Measurements from ENCODE around the gene CDKAL1.
"Not testable (repeated sequence)": the region's sequence is repeated elsewhere in the genome, so short reads cannot be mapped to it uniquely, and the experiment has no call there.

Gene CDKAL1

DNA sequence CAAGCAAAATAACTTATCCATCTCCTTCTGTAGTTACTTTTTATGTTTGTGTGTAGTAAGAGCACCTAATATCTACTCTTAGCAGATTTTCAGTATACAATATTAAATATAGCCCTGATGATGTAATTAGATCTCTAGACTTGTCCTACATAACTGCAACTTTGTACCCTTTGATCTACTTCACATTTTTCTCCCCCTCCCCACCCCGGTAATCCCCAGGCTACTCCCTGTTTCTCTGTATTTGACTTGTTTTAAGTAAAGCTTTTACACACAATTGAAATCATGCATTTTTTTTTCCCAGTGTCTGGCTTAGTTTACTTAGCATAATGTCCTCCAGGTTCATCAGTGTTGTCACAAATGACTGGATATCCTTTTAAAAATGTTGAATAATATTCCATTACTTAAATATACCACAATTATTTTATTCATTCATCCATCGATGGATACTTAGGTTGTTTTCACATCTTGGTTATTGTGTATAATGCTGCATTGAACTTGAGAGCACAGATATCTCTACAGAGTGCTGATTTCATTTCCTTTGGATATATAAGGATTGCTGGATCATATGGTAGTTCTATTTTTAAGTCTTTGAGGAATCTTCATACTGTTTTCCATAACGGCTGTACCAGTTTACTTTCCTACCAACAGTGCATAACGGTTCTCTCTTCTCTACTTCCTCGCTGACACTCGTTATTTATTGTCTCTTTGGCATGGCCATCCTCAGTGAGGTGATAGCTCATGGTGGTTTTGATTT lies 212.7 kb downstream of the CDKAL1 start:
- H3K4me3 ChIP-seq (ENCODE audit: low read depth, low read length), result no peak overlapping the region
- no peak for DNase-seq (ENCODE audit: low read depth)
- TF ChIP-seq, protein P1, sequence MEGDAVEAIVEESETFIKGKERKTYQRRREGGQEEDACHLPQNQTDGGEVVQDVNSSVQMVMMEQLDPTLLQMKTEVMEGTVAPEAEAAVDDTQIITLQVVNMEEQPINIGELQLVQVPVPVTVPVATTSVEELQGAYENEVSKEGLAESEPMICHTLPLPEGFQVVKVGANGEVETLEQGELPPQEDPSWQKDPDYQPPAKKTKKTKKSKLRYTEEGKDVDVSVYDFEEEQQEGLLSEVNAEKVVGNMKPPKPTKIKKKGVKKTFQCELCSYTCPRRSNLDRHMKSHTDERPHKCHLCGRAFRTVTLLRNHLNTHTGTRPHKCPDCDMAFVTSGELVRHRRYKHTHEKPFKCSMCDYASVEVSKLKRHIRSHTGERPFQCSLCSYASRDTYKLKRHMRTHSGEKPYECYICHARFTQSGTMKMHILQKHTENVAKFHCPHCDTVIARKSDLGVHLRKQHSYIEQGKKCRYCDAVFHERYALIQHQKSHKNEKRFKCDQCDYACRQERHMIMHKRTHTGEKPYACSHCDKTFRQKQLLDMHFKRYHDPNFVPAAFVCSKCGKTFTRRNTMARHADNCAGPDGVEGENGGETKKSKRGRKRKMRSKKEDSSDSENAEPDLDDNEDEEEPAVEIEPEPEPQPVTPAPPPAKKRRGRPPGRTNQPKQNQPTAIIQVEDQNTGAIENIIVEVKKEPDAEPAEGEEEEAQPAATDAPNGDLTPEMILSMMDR (conservative IDR thresholded peaks at IDR 0.05; ENCODE audit: low read depth, low read length), result no peak

DNA sequence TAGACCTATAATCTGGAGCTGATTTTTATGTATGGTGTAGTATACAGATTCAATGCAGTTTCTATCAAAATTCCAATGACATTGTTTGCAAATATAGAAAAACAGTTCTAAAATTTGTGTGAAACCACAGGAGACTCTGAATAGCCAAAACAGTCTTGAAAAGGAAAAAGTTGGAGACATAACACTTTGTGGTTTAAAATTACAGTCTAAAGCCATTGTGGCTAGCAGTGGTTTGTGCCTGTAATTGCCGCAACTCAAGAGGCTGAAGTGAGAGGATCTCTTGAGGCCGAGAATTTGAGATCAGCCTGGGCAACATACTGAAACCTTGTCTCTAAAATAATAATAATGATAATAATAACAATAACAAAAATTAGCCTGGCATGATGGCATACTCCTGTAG lies 213.7 kb downstream of the CDKAL1 start:
- TF ChIP-seq, protein P1 (conservative IDR thresholded peaks at IDR 0.05; ENCODE audit: low read depth, low read length), result no peak
- DNase-seq (ENCODE audit: low read depth), result no peak
- no peak overlapping the region for H3K4me3 ChIP-seq (ENCODE audit: low read depth, low read length)

DNA sequence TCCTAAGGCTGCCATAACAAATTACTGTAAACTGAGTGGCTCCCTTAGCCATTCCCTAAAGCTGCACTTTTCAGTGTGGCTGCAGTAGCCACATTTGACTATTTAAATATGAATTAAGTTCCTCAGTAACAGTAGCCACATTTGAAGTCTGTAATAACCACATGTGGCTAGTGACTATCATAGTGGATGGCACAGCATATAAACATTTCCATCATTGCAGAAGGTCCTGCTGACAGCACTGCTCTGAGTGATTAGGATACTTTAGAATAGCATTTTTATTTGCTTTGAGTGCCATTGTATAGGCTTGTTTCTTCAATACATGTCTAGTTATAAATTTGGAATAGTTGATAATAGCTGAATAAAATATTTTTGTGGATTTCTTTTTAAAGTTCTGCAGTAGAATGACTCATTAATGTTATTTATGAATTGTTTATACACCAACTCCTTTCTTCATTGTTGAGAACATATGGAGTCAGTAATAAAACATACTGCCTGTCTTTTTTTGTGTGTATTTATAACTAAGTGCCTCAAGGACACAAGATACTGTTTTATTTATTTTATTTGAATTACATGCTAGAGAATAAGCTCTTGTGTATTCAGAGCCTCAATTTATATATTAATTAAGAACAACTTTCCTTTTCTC lies 217.2 kb downstream of the CDKAL1 start:
- no peak overlapping the region for H3K4me3 ChIP-seq (ENCODE audit: low read depth, low read length)
- no peak for DNase-seq (ENCODE audit: low read depth)
- TF ChIP-seq, protein P1 (conservative IDR thresholded peaks at IDR 0.05; ENCODE audit: low read depth, low read length), result no peak

DNA sequence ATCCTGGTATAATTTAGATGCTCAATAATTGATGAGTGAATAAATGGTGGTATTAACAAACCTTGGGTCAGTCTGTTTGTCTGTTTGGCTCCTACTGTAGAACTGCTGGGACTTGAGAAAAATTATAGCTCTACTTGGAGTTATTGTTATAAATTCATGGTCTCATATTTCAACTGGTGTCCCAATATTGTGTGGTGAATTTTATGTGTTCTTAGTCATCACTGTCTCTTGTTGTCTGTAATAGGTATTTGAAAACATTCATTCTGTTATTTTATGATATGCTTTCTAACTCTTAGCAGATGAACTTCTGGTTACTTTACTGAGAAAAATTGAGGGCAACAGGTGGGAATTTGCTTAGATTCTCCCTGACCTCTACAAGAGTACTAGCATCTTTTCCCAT lies 221.4 kb downstream of the CDKAL1 start:
- TF ChIP-seq, protein P1 (conservative IDR thresholded peaks at IDR 0.05; ENCODE audit: low read depth, low read length), result no peak
- peak; percentile 61 for DNase-seq (ENCODE audit: low read depth)
- no peak overlapping the region for H3K4me3 ChIP-seq (ENCODE audit: low read depth, low read length)

DNA sequence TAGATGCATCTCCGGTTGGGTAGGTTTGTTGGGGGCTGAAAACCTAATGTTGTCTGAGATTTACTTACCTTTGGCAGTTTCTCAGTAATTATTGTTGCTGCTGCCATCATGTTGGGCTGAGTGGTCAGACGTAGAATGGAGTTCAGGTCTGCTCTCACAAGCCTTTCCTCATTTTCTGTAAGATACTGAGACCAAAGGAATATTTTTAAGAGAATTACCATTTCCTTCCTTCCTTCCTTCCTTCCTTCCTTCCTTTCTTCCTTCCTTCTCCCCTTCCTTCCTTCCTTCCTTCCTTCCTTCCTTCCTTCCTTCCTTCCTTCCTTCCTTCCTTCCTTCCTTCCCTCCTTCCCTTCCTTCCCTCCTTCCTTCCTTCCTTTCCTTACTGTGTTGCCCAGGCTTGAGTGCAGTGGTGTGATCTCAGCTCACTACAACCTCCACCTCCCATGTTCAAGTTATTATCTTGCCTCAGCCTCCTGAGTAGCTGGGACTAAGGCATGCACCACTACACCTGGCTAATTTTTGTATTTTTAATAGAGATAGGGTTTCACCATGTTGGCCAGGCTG lies 222.4 kb downstream of the CDKAL1 start:
- H3K4me3 ChIP-seq (ENCODE audit: low read depth, low read length); DNase-seq (ENCODE audit: low read depth): not testable (repeated sequence)

DNA sequence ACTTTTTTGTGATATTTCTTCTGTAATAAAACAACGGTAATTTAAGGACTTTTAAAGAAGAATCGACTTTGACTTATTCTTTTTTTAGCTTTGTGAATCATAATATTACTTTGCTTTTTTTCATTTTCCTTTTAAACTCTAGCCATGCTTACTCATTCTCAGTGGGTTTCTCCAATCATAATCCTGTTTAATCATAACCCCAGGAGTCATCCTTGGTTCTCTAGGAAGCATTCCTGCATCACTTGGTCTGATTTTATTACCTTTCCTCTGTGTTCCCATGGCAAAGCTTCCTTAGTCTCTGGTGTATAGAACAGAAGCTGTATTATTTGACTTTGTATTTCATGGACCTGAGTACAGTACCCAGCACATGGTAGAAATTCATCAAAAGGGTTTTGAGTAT lies 223.5 kb downstream of the CDKAL1 start:
- DNase-seq (ENCODE audit: low read depth), result peak; percentile 14
- TF ChIP-seq, protein P1 (conservative IDR thresholded peaks at IDR 0.05; ENCODE audit: low read depth, low read length), result no peak
- no peak overlapping the region for H3K4me3 ChIP-seq (ENCODE audit: low read depth, low read length)

DNA sequence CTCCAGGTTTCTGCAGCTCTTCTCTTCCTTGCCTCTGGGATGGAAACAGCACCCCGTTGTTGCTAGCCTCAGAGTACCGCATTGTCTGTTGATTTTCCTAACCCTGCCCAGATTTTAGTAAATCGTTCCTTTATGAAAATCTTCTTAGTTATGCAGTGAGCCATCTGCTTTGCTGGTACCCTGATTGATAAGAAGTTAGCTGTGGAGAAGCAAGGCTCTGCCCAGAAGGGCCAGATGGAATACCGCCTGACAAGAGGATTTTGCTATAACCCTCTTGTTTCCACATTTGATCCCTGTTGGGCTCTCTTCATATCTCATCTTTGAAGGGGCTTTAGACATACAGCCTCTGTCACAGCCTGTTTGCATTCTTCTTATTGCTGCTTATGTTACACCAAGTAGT lies 229.0 kb downstream of the CDKAL1 start:
- TF ChIP-seq, protein P1 (conservative IDR thresholded peaks at IDR 0.05; ENCODE audit: low read depth, low read length), result no peak
- H3K4me3 ChIP-seq (ENCODE audit: low read depth, low read length), result no peak overlapping the region
- no peak for DNase-seq (ENCODE audit: low read depth)

Data from choroid plexus epithelial cell (primary cell).